ENCODE measurements around the gene CHRNG.
A peak's percentile ranks its signal among the peaks of the same experiment; 100 is the strongest.
"Not testable (repeated sequence)": the region's sequence is repeated elsewhere in the genome, so short reads cannot be mapped to it uniquely, and the experiment has no call there.

CHRNG gene

GRCh38 chr2:232545511-232546375 lies 6.3 kb downstream of the CHRNG start:
- no peak for DNase-seq

- DNase-seq = no peak
These were observed 8.5 kb downstream of the CHRNG start for GRCh38 chr2:232547991-232548390.

- DNase-seq = no peak
These were observed 10.3 kb downstream of the CHRNG start for GRCh38 chr2:232549655-232550353.

GRCh38 chr2:232550354-232551249 lies 11.1 kb downstream of the CHRNG start, which contains the start of the genes EIF4E2 and TIGD1:
Gene EIF4E2, plus strand, starts transcription at chr2:232550689. Its CDS starts 36 bp downstream, at chr2:232550725.
Gene TIGD1, minus strand, starts transcription at chr2:232550557. Its CDS starts 675 bp downstream, at chr2:232549882.
- DNase-seq = peak; percentile 97

- no peak for DNase-seq
These were observed 11.8 kb downstream of the CHRNG start for GRCh38 chr2:232551250-232551638.

- no peak for DNase-seq
These were observed 12.3 kb downstream of the CHRNG start for GRCh38 chr2:232551776-232552175.

- no peak for DNase-seq
These were observed 16.9 kb downstream of the CHRNG start for GRCh38 chr2:232556426-232556825.

- no peak for DNase-seq
These were observed 23.1 kb downstream of the CHRNG start for GRCh38 chr2:232562515-232563151.

GRCh38 chr2:232563580-232563979 lies 24.1 kb downstream of the CHRNG start:
- DNase-seq = no peak

- no peak for DNase-seq
These were observed 28.2 kb downstream of the CHRNG start for GRCh38 chr2:232567721-232568120.

GRCh38 chr2:232568161-232568560 lies 28.7 kb downstream of the CHRNG start:
- no peak for DNase-seq

GRCh38 chr2:232569541-232569940 lies 30.0 kb downstream of the CHRNG start:
- DNase-seq = no peak

GRCh38 chr2:232570481-232570880 lies 31.0 kb downstream of the CHRNG start:
- DNase-seq = not testable (repeated sequence)

- DNase-seq = no peak
These were observed 31.6 kb downstream of the CHRNG start for GRCh38 chr2:232571026-232571474.

- no peak for DNase-seq
These were observed 33.5 kb downstream of the CHRNG start for GRCh38 chr2:232573042-232573441.

- DNase-seq = no peak
These were observed 34.4 kb downstream of the CHRNG start for GRCh38 chr2:232573771-232574435.

- no peak for DNase-seq
These were observed 35.3 kb downstream of the CHRNG start for GRCh38 chr2:232574674-232575403.

GRCh38 chr2:232575404-232575746 lies 35.9 kb downstream of the CHRNG start:
- DNase-seq = no peak

GRCh38 chr2:232576995-232577394 lies 37.5 kb downstream of the CHRNG start:
- no peak for DNase-seq

GRCh38 chr2:232577841-232578240 lies 38.3 kb downstream of the CHRNG start:
- no peak for DNase-seq

GRCh38 chr2:232578626-232579025 lies 39.1 kb downstream of the CHRNG start:
- DNase-seq = no peak
